WTC11 (cell line): ENCODE data around the gene SCYGR3. TPM values are rescaled to one million over a fixed set of nuclear protein-coding genes. Genes with fewer than 3 reads are reported as not detected.
A peak's percentile ranks its signal among the peaks of the same experiment; 100 is the strongest.

ENCODE experiments used
- ATAC-seq: fragments of 200-7000 bp; cut with Tn5 transposase; 2 replicates; pipeline ENCODE4 v1.10.0; 2021; ENCODE audit warnings: mild to moderate bottlenecking, moderate library complexity
- CTCF ChIA-PET: fragments of 300-600 bp; sonication (Branson Sonifier 250); formaldehyde crosslinking; loops from one replicate; lab custom pipeline; 2021; ENCODE audit warnings: antibody characterized with exemption; lab: Charles Lee
- POLR2A ChIA-PET: fragments of 350-600 bp; sonication (Branson Sonifier 250); formaldehyde crosslinking; loops from one replicate; lab custom pipeline; 2021; ENCODE audit warnings: antibody characterized with exemption; lab: Charles Lee
- DNase-seq: peaks from one replicate; pipeline ENCODE4 v3.0.0; 2021; ENCODE audit warnings: low spot score
- H3K27ac Mint-ChIP-seq: 2 replicates; pipeline ENCODE4 v1.8.0; 2021; ENCODE audit warnings: mixed read lengths
- H3K27me3 Mint-ChIP-seq: 2 replicates; pipeline ENCODE4 v1.8.0; 2021; ENCODE audit warnings: low read depth, mild to moderate bottlenecking, moderate library complexity, mixed read lengths
- H3K36me3 Mint-ChIP-seq: 2 replicates; pipeline ENCODE4 v1.8.0; 2021; ENCODE audit warnings: mixed read lengths
- H3K4me1 Mint-ChIP-seq: 2 replicates; pipeline ENCODE4 v1.8.0; 2022; ENCODE audit warnings: mixed read lengths
- H3K4me3 Mint-ChIP-seq: 2 replicates; pipeline ENCODE4 v1.8.0; 2021; ENCODE audit warnings: mild to moderate bottlenecking, moderate library complexity, mixed read lengths
- H3K9me3 Mint-ChIP-seq: 2 replicates; pipeline ENCODE4 v1.8.0; 2021; ENCODE audit warnings: mixed read lengths
- FOXJ3 ChIP-seq: sonication (generic); formaldehyde crosslinking; IDR thresholded peaks from 2 replicates; pipeline ENCODE4 v1.9.0; 2021; ENCODE audit warnings: missing genetic modification reagents, mild to moderate bottlenecking, borderline replicate concordance
- JAZF1 ChIP-seq: fragments of 250-450 bp; sonication (Bioruptor Pico); IDR thresholded peaks from 2 replicates; pipeline ENCODE4 v1.9.0; 2021; ENCODE audit warnings: moderate library complexity, mild to moderate bottlenecking, inconsistent platforms
- JUN ChIP-seq: sonication (generic); formaldehyde crosslinking; IDR thresholded peaks from 2 replicates; pipeline ENCODE4 v1.8.0; 2023; ENCODE audit warnings: mild to moderate bottlenecking, missing genetic modification reagents
- NR2C2 ChIP-seq: sonication (generic); formaldehyde crosslinking; IDR thresholded peaks from 2 replicates; pipeline ENCODE4 v1.8.0; 2022; ENCODE audit warnings: mild to moderate bottlenecking, missing genetic modification reagents
- OVOL2 ChIP-seq: fragments of 250-450 bp; sonication (Bioruptor Pico); IDR thresholded peaks from 2 replicates; pipeline ENCODE4 v1.9.0; 2021; ENCODE audit warnings: mild to moderate bottlenecking, borderline replicate concordance
- ZNF232 ChIP-seq: sonication (generic); formaldehyde crosslinking; IDR thresholded peaks from 2 replicates; pipeline ENCODE4 v1.8.0; 2022; ENCODE audit warnings: mild to moderate bottlenecking, missing genetic modification reagents
- ZNF281 ChIP-seq: sonication (generic); formaldehyde crosslinking; IDR thresholded peaks from 2 replicates; pipeline ENCODE4 v1.8.0; 2023; ENCODE audit warnings: mild to moderate bottlenecking, missing genetic modification reagents
- ZNF317 ChIP-seq: sonication (generic); formaldehyde crosslinking; IDR thresholded peaks from 2 replicates; pipeline ENCODE4 v1.8.1; 2023; ENCODE audit warnings: low read depth, mild to moderate bottlenecking, moderate library complexity, missing genetic modification reagents, borderline replicate concordance
- ZNF671 ChIP-seq: fragments of 250-450 bp; sonication (Bioruptor Pico); IDR thresholded peaks from 2 replicates; pipeline ENCODE4 v1.8.0; 2021; ENCODE audit warnings: mild to moderate bottlenecking
- ZSCAN18 ChIP-seq: fragments of 250-450 bp; sonication (Bioruptor Pico); IDR thresholded peaks from 2 replicates; pipeline ENCODE4 v2.1.2; 2022; ENCODE audit warnings: mild to moderate bottlenecking, moderate library complexity
- total RNA-seq: library from RNA; stranded (reverse); gene quantifications from 3 replicates; pipeline ENCODE4 v1.2.3, GENCODE V29; 2021
- TF ChIP-seq, protein P1 (sequence below): fragments of 250-450 bp; sonication (Bioruptor Pico); IDR thresholded peaks from 2 replicates; pipeline ENCODE4 v1.9.0; 2021; ENCODE audit warnings: mild to moderate bottlenecking
- TF ChIP-seq, protein P2 (sequence below): sonication (generic); formaldehyde crosslinking; IDR thresholded peaks from 2 replicates; pipeline ENCODE4 v1.8.1; 2023; ENCODE audit warnings: mild to moderate bottlenecking, missing genetic modification reagents
- TF ChIP-seq, protein P3 (sequence below): fragments of 250-450 bp; sonication (Bioruptor Pico); IDR thresholded peaks from 2 replicates; pipeline ENCODE4 v1.9.0; 2021; ENCODE audit warnings: mild to moderate bottlenecking, borderline replicate concordance

The SCYGR3 gene
- total RNA-seq, 1 experiment from 2014 or later = not detected

GRCh38 chr2:227615181-227615580 lies 541 bp upstream of the SCYGR3 start (continued):
- TF ChIP-seq, protein P1, sequence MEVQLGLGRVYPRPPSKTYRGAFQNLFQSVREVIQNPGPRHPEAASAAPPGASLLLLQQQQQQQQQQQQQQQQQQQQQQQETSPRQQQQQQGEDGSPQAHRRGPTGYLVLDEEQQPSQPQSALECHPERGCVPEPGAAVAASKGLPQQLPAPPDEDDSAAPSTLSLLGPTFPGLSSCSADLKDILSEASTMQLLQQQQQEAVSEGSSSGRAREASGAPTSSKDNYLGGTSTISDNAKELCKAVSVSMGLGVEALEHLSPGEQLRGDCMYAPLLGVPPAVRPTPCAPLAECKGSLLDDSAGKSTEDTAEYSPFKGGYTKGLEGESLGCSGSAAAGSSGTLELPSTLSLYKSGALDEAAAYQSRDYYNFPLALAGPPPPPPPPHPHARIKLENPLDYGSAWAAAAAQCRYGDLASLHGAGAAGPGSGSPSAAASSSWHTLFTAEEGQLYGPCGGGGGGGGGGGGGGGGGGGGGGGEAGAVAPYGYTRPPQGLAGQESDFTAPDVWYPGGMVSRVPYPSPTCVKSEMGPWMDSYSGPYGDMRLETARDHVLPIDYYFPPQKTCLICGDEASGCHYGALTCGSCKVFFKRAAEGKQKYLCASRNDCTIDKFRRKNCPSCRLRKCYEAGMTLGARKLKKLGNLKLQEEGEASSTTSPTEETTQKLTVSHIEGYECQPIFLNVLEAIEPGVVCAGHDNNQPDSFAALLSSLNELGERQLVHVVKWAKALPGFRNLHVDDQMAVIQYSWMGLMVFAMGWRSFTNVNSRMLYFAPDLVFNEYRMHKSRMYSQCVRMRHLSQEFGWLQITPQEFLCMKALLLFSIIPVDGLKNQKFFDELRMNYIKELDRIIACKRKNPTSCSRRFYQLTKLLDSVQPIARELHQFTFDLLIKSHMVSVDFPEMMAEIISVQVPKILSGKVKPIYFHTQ (CRISPR knock-in tag) = no peak
- TF ChIP-seq, protein P2, sequence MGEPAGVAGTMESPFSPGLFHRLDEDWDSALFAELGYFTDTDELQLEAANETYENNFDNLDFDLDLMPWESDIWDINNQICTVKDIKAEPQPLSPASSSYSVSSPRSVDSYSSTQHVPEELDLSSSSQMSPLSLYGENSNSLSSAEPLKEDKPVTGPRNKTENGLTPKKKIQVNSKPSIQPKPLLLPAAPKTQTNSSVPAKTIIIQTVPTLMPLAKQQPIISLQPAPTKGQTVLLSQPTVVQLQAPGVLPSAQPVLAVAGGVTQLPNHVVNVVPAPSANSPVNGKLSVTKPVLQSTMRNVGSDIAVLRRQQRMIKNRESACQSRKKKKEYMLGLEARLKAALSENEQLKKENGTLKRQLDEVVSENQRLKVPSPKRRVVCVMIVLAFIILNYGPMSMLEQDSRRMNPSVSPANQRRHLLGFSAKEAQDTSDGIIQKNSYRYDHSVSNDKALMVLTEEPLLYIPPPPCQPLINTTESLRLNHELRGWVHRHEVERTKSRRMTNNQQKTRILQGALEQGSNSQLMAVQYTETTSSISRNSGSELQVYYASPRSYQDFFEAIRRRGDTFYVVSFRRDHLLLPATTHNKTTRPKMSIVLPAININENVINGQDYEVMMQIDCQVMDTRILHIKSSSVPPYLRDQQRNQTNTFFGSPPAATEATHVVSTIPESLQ (CRISPR knock-in tag) = no peak
- TF ChIP-seq FOXJ3 (no peak), OVOL2 (CRISPR knock-in tag) (no peak)

GRCh38 chr2:227614246-227614645 lies 394 bp downstream of the SCYGR3 start:
- no peak overlapping the region for H3K27ac Mint-ChIP-seq
- ATAC-seq (no peak), DNase-seq (no peak)
- H3K9me3 Mint-ChIP-seq = no peaks in the 10 kb centered on the region
- ChIA-PET POLR2A (no interaction called here), CTCF (no interaction called here)
- peaks cover 3% of the 10 kb centered on the region; the same call in 1 of the 2 replicates for H3K27me3 Mint-ChIP-seq
- no peak overlapping the region for H3K4me3 Mint-ChIP-seq
- H3K4me1 Mint-ChIP-seq = peaks cover 24% of the 10 kb centered on the region
- TF ChIP-seq ZNF317 (CRISPR knock-in tag) (no peak), JAZF1 (CRISPR knock-in tag) (no peak)
- no peaks in the 10 kb centered on the region for H3K36me3 Mint-ChIP-seq

DNA sequence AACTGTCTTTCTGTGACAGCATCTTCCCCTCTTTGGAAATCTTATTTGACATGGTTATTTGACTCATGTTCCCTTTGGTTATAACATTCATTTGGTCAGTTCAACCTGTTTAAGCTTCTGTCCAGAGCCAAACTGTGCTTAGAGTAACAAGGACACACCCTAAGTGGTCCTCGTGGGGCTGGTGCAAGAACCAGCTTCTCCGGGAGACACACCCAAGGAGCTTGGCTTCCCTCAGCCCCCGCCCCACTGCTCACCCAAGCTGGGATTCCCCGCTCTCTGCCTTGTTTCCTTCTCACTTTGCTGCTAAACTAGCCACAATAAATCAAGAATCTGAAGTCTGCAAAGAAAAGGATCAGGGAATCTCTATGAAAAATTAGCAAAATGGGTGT lies 1.4 kb downstream of the SCYGR3 start:
- POLR2A ChIA-PET = no interaction called here

GRCh38 chr2:227612546-227613271 lies 1.9 kb downstream of the SCYGR3 start:
- POLR2A ChIA-PET = no interaction called here
- Mint-ChIP-seq H3K9me3 (no peaks in the 10 kb centered on the region), H3K36me3 (no peaks in the 10 kb centered on the region), H3K4me1 (peaks cover 24% of the 10 kb centered on the region), H3K27me3 (peaks cover 3% of the 10 kb centered on the region; the same call in 1 of the 2 replicates), H3K27ac (no peak overlapping the region), H3K4me3 (no peak overlapping the region)
- CTCF ChIA-PET = no interaction called here
- DNase-seq = no peak
- ATAC-seq = peak; percentile 67
- TF ChIP-seq JAZF1 (CRISPR knock-in tag) (no peak), ZSCAN18 (no peak), FOXJ3 (no peak), ZNF281 (CRISPR knock-in tag) (no peak), ZNF232 (CRISPR knock-in tag) (no peak)
- TF ChIP-seq, protein P3, sequence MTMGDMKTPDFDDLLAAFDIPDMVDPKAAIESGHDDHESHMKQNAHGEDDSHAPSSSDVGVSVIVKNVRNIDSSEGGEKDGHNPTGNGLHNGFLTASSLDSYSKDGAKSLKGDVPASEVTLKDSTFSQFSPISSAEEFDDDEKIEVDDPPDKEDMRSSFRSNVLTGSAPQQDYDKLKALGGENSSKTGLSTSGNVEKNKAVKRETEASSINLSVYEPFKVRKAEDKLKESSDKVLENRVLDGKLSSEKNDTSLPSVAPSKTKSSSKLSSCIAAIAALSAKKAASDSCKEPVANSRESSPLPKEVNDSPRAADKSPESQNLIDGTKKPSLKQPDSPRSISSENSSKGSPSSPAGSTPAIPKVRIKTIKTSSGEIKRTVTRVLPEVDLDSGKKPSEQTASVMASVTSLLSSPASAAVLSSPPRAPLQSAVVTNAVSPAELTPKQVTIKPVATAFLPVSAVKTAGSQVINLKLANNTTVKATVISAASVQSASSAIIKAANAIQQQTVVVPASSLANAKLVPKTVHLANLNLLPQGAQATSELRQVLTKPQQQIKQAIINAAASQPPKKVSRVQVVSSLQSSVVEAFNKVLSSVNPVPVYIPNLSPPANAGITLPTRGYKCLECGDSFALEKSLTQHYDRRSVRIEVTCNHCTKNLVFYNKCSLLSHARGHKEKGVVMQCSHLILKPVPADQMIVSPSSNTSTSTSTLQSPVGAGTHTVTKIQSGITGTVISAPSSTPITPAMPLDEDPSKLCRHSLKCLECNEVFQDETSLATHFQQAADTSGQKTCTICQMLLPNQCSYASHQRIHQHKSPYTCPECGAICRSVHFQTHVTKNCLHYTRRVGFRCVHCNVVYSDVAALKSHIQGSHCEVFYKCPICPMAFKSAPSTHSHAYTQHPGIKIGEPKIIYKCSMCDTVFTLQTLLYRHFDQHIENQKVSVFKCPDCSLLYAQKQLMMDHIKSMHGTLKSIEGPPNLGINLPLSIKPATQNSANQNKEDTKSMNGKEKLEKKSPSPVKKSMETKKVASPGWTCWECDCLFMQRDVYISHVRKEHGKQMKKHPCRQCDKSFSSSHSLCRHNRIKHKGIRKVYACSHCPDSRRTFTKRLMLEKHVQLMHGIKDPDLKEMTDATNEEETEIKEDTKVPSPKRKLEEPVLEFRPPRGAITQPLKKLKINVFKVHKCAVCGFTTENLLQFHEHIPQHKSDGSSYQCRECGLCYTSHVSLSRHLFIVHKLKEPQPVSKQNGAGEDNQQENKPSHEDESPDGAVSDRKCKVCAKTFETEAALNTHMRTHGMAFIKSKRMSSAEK (CRISPR knock-in tag) = no peak
- TF ChIP-seq, protein P1 (CRISPR knock-in tag) = no peak

More for the DNA sequence above, 1.4 kb downstream of the SCYGR3 start:
- no peak for TF ChIP-seq ZNF671 (CRISPR knock-in tag)
- no peak for TF ChIP-seq NR2C2
- no peak for TF ChIP-seq ZNF232 (CRISPR knock-in tag)
- TF ChIP-seq JUN (CRISPR knock-in tag) = no peak
- peaks cover 24% of the 10 kb centered on the region for H3K4me1 Mint-ChIP-seq
- no peak overlapping the region for H3K27ac Mint-ChIP-seq
- CTCF ChIA-PET = no interaction called here
- peaks cover 3% of the 10 kb centered on the region; the same call in 1 of the 2 replicates for H3K27me3 Mint-ChIP-seq
- no peak overlapping the region for H3K4me3 Mint-ChIP-seq
- no peaks in the 10 kb centered on the region for H3K36me3 Mint-ChIP-seq
- ATAC-seq (no peak), DNase-seq (no peak)
- no peaks in the 10 kb centered on the region for H3K9me3 Mint-ChIP-seq
